Measurements from ENCODE around the gene GAREM2. TPM values are rescaled to one million over a fixed set of nuclear protein-coding genes. Genes with fewer than 3 reads are reported as not detected.

GAREM2 gene
- total RNA-seq, 1 donor from 2014 or later, result 3.1 TPM

- ChIA-PET CTCF (no interaction called here), POLR2A (no interaction called here)
- intact Hi-C loops (cut with micrococcal nuclease), result no loop called here
- no peak for DNase-seq
- ATAC-seq (ENCODE audit: low read depth), result no peak
- no peak overlapping the region for H3K4me3 Mint-ChIP-seq
- H3K9me3 Mint-ChIP-seq, result peaks cover 4% of the 10 kb centered on the region
- H3K27me3 Mint-ChIP-seq, result no peaks in the 10 kb centered on the region
- peaks cover 82% of the 10 kb centered on the region for H3K36me3 Mint-ChIP-seq (ENCODE audit: low read depth)
- no peak for TF ChIP-seq CTCF (IDR thresholded peaks at IDR 0.05)
- peaks cover under 1% of the 10 kb centered on the region for H3K4me1 Mint-ChIP-seq
- no peak overlapping the region for H3K27ac Mint-ChIP-seq
Observed at GRCh38 chr2:26202981-26203490, 30.1 kb downstream of the GAREM2 start.

GRCh38 chr2:26203906-26204305 lies 31.0 kb downstream of the GAREM2 start:
- Mint-ChIP-seq H3K4me3 (no peak overlapping the region), H3K9me3 (no peaks in the 10 kb centered on the region), H3K4me1 (no peaks in the 10 kb centered on the region), H3K36me3 (ENCODE audit: low read depth) (peaks cover 84% of the 10 kb centered on the region), H3K27me3 (no peaks in the 10 kb centered on the region), H3K27ac (no peak overlapping the region)
- ChIA-PET CTCF (no interaction called here), POLR2A (no interaction called here)
- intact Hi-C loops (cut with micrococcal nuclease), result no loop called here
- no peak for TF ChIP-seq CTCF (IDR thresholded peaks at IDR 0.05)
- DNase-seq (no peak), ATAC-seq (ENCODE audit: low read depth) (no peak)

- no peaks in the 10 kb centered on the region for H3K9me3 Mint-ChIP-seq
- H3K4me3 Mint-ChIP-seq, result no peak overlapping the region
Observed at GRCh38 chr2:26212011-26212410, 39.1 kb downstream of the GAREM2 start.

GRCh38 chr2:26214759-26215158 lies 41.9 kb downstream of the GAREM2 start:
- POLR2A ChIA-PET, result no interaction called here
- DNase-seq (no peak), ATAC-seq (ENCODE audit: low read depth) (no peak)
- Mint-ChIP-seq H3K4me3 (no peak overlapping the region), H3K27me3 (no peaks in the 10 kb centered on the region), H3K9me3 (no peaks in the 10 kb centered on the region), H3K4me1 (no peaks in the 10 kb centered on the region), H3K27ac (no peak overlapping the region), H3K36me3 (ENCODE audit: low read depth) (peaks cover 87% of the 10 kb centered on the region)
- CTCF ChIA-PET, result no interaction called here
- intact Hi-C loops (cut with micrococcal nuclease), result no loop called here
- no peak for TF ChIP-seq CTCF (IDR thresholded peaks at IDR 0.05)

More at GRCh38 chr2:26212011-26212410, 39.1 kb downstream of the GAREM2 start:
- POLR2A ChIA-PET, result no interaction called here
- TF ChIP-seq CTCF (IDR thresholded peaks at IDR 0.05), result no peak
- H3K36me3 Mint-ChIP-seq (ENCODE audit: low read depth), result peaks cover 88% of the 10 kb centered on the region
- intact Hi-C loops (cut with micrococcal nuclease), result no loop called here
- H3K27ac Mint-ChIP-seq, result no peak overlapping the region
- CTCF ChIA-PET, result no interaction called here
- ATAC-seq (ENCODE audit: low read depth), result no peak
- H3K4me1 Mint-ChIP-seq, result no peaks in the 10 kb centered on the region
- no peaks in the 10 kb centered on the region for H3K27me3 Mint-ChIP-seq
- DNase-seq, result no peak

- Mint-ChIP-seq H3K27me3 (no peaks in the 10 kb centered on the region), H3K9me3 (no peaks in the 10 kb centered on the region), H3K4me3 (no peak overlapping the region), H3K36me3 (ENCODE audit: low read depth) (peaks cover 83% of the 10 kb centered on the region), H3K27ac (no peak overlapping the region), H3K4me1 (no peaks in the 10 kb centered on the region)
- DNase-seq, result no peak
- CTCF ChIA-PET, result no interaction called here
- POLR2A ChIA-PET, result no interaction called here
- no peak for TF ChIP-seq CTCF (IDR thresholded peaks at IDR 0.05)
- intact Hi-C loops (cut with micrococcal nuclease), result no loop called here
- no peak for ATAC-seq (ENCODE audit: low read depth)
Observed at GRCh38 chr2:26215833-26216232, 42.9 kb downstream of the GAREM2 start.

Data from activated B cell treated with CpG ODN at 0.5 μM for 24 hours (primary cell).